DMS114 treated with DMSO at 0.1 percent for 48 hours (cell line): Measurements from ENCODE around the gene PDGFA.

Experiments
- DNase-seq: peaks from one replicate; lab custom pipeline; 2025; ENCODE audit not compliant: unreplicated experiment; lab: John Stamatoyannopoulos, UW

Gene PDGFA

DNA sequence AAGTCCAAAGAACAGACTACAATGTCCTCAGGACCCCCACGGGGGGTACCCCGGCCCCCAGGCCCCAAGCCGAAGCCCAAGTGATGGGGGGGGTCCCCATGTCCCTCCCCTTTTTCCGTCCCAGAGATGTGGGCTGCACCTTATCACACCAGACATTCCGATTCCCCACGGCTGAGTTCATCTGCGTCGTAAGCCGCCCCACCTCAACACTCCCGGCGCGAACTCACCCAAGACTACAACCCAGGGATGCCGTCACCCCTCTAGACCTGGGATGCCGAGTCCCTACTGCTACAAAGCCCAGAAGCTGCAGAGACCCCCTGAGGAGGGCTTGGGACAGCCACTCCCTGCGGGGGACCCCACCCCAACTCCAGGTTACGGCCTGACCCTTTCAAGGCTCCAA, 14.5 kb downstream of the PDGFA start:
- DNase-seq: no peak

DNA sequence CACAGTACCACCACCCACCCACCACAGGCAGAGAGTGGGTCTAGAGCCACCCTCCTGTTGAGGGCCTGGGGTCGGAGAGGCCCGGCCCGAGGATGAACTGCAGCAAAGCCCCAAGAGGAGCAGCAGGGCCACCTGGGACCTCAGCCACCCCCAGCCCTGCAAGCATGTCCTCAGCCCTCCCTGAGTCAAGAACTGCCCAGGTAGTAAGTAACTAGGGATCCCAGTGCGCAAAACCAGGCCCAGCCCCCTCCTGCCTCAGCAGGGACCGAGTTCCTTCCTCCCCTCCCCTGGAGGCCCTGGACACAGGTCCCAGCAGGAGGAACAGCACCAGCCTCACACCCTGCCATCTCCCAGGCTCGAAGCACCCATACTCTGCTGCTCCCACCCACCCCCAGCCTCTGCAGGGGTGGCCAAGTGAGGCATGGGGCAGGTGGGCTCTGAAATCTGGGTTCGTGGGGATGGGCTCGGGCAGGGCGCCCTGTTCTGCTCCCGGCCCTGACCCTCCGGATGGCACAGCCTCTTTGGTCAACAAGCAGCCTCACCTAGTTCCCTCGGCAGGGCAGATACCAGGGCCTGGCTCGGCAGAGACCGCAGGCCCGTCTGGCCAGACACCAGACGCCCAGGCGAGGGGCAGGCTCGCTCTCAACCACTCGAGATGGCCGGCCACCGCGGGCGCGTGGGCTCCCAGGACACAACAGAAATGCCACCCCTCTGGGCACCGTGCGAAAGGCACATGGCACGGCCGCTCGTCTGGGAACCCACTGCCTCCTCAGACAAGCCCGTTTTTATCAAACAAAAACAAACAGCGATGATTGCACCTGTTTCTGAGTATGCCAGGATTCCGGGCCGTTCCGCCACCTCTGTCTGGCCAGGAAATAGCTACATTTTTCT, 15.2 kb downstream of the PDGFA start:
- DNase-seq: no peak

DNA sequence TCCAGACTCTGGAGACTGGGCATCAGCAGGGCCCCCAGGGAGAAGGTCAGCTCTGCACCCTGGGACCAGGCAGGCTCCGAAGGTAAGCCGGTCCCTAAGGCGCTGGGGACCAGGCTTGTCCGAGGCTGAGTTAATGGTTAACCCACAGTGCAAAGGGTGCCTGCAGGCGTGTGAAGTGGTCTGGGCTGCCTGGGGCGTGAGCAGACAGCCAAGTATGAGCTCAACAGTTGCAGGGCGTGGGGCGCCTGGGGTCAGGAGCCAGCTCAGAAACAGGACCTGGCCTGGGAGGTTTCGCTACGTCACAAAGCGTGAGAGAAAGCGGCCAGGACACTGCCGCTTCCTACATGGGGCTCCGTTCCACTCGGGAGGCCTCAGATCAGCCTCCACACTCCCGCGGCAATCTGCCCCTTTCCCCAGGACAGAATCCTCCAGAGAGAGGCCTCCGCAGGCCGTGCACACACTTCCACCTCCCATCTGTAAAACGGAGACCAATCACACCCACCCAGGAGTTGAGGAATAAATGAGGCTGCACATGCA, 16.0 kb downstream of the PDGFA start:
- DNase-seq: no peak

DNA sequence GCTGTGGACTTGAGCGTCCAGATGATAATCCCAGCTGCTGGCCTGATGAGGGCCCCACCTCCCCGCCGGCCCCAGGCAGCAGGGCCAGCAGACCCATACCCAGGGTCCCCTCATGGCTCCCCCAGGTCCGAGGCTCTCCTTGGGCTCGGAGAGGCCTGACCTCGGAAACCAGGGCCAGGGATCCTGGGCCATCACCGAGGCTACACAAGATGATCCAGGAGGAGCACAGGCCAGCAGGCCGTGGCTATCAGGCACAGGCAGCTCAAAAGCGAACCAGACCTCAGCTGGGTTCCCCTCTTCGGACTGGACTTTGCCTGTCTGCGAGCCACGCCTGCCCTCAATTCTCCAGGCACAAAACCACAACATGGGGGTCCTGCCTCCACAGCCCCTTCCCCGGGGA, 17.4 kb downstream of the PDGFA start:
- DNase-seq: no peak

DNA sequence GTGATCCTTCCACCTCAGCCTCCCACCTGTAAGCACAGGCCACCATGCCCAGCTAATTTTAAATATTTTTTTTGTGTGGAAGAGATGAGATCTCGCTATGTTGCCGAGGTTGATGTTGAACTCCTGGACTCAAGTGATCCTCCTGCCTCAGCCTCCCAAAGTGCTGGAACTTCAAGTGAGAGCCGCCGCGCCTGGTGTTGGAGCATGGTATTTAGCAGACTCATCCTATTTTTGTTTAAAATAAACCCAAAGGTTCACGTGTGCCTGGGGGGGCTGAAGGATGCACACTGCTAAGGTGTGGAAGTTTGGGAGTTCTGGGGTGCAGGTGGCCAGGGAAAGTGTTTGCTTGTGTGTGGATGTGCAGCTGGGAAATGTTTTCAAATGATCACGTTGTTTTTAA, 18.1 kb downstream of the PDGFA start:
- DNase-seq: no peak

DNA sequence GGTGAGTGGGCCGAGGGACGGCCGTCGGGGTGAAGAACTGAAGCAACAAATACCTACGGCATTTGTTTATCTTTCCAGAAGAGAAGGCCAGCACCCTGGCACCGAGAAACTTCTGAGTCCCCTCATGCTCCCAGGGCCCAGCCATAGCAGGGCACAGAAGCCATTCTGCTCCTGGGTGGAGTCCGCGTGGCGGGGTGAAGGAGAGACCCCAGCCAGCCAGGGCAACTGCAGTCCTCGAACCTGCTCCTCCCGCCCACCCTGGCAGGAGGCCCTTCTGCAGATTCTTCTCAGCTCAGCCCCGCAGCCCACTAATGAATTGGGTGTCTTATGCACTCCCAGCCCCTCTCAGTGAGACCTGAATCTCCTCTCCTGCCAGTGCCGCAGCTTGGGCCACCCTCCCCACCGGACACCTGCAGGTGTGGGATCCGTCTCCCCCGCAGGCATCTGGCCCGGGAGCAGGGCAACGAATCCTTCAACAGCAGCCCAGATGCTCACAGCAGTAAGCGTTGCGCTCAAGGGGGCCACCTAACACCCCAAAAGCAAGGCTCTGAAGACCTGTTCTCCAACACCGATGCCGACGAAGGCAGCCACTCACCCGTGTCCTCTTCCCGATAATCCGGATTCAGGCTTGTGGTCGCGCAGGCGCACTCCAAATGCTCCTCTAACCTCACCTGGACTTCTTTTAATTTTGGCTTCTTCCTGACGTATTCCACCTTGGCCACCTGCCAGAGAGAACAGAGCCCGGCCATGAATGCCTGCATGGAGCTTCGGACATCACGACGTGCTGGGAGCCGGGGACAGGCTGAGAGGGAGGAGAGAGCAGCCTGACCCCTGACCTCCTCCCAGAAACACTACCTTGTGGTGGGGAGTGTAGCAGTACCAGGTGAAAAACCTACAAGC, 18.9 kb downstream of the PDGFA start:
- DNase-seq: no peak

DNA sequence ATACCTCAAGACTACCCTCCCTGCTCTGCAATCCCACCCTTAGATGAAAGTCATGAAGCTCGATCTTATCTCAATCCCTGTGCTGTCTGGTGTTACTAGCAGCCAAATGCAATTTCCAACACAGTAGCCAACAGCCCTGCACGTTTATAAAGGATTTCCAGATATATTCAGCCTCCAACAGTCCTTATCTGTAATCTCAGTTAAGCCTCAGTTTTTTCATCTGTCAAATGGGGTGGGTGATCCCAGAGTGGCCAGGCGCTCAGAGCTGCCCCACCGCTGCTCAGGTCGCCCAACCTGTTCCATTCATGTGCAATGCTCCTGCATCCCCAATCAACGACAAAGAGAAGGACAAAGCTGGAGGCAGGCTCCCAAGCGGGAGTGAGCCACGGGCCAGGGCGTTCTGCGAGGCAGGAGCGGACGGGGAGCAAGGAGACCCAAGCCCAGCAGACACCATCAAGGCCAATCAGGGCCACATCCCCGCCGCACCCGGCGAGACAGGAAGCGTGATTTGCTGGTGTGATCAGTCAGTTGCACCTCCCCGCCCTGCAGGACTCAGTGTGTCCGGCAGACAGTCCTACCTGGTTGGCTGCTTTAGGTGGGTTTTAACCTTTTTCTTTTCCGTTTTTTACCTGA, 19.7 kb downstream of the PDGFA start:
- DNase-seq: no peak

DNA sequence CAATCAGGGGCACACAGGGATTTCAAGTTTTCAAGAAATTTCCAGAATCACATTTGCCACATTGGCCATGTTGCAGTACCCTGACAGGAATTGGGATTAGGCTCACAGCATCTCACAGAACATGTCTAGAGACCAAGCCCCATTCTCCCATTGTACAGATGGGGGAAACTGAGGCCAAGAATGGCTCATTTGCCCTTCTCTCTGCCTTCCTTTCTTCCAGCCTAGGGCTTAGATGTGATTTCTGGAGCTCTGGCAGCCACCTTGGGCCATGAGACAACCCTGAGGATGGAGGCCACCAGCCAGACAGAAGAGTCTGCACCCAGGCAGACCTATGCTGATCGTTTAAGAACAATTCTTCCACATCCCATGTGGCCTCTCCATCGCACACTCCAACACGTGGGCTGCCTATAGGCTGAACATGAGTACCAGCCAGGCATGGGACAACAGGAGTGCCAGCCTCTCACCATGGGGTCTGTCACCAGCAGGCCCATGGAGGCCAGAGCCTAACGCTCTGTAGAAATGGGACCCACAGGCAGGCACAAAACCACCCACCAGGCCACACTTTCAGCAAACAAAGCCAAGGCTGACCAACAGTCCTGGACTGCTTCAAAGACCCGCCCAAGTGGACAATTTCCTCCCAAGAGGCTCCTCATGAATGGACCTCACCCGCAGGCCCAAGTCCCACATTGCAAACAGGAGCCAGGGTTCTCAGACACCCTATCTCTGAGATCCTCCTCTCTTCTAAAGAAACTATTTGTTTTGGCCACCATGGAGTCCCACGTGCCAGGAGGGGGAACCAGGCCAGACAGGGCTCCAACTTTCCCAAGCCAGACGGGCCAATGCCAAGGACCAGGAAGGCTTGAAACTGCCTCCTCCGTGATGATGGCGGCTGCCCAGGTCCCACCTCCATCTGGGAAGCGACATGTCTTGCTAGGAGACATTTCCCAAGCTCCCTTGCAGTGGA, 20.7 kb downstream of the PDGFA start:
- DNase-seq: no peak

DNA sequence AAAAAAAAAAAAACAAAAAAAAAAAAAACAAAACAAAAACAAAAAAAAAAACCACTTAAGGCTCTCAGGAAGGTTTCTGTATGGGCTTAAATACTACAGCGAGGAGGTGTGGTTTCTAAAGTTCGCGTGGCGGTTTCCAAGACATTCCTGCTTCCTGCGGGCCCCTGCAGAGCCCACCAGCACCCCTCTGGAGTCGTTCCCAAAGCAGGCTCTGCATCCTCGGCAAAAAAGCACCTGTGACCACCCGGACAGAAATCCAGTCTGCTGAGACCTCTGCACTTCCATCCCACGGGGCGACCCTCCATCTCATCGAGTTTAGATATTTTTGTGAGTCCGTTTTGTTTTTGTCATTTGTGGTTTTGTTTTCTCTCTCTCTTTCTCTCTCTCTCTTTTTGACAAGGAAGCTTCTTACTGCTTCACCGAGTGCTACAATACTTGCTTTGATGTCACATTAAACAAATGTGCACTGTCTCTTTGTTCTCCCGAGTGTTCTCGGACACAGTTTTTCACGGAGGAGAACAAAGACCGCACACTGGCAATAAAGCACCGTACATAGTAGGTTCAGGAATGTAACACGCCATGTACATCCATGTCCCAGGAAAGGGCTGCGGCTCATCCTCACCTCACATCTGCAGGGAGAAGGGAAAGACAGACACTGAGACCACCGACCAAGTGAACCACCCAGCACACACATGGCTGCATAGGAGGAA, 21.5 kb downstream of the PDGFA start:
- no peak for DNase-seq

DNA sequence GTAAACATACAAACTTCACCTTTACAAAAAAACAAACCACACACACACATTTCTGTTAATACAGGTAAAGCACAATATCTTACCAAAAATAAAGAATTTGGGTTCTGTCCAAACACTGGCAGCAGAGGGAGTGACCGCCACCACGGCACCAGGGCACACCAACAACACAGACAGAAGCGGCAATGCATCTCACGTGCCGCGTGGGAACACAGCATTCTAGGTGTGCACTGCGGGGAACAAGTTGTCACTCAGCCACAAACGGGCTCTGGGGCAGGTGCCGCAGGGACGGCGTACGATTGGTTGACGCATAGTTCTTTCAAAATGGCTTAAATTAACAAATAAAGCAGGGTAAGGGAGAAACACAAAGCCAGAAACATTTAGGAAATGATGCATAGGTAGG, 22.3 kb downstream of the PDGFA start:
- DNase-seq: no peak

DNA sequence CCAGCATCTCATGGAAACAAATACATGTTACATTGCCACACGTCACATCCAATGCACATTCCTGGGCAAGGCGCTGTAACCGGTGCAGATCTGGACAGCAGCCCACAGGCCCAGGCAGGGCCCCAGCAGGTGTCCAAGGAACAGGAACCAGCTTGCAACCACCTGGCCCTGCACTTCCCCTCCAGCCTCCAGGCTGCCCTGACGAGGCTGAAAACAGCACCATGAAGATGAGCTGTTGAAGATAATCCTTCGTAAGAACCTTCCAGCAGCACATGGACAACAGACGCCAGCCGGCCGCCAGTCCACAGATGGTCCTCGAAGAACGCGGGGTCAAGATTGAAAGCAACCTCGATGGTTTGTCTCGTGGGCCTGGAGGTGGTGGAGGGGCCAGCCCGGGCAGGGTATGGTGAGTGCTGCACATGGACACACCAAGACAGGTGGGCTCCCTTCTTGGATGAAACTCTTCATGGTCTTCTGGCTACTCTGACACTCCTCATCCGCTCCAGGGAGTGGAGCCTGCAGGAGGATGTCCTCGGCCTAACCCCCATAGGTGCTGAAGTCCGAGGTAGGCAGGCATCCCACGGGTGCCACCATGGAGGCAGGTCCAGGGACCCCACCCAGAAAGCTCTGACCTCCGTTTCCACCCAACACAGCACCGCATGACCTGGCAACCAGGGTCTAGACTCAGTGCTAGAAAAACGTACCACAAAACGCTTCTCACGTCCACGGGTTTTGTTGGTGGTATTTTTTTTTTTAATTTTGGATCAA, 22.9 kb downstream of the PDGFA start:
- DNase-seq: no peak

DNA sequence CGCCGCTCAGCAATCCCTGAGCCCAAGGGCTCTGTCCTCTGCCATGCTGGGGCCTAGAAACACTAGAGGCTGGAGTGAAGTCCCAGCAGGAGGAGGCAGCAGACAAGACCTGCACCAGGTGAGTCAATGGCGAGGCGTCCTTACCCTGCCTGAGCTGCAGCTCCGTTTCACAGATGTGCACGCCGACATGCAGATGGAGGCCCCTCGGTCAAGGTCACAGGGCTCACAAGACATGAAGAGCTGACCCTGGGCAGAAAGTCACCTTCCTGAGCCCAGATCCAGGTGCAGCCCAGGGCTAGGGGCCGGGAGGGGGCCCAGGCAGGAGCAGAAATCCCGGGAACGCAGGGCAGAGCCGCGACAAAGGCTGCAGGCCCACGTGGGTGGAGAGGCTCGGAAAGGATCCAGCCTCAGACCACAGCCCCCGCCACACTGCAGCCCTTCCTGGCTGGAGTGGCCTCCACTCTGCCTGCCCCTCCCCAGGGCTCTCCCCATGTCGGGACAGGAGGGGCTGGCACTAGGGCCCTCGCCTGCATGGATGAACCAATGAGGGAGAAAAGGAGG, 23.8 kb downstream of the PDGFA start:
- DNase-seq: no peak

DNA sequence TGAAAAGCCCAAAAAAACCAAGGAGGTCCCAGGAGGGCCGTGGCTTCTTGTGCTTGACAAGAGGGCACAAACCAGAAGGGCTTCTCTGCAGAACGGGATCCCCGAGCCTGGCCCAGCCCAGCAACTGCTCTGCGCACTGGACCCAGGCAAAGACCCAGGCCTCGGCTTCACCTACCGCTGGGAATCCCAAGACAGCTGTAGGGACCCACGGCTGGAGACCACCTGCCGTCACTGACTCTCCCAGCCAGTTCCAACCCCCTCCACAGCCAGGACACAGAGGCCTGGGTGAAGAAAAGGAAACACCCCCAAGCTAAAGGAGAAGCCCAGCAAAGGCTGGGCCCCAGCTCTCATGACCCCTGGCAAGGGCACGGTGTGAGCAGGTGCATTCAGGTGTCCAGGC, 24.3 kb downstream of the PDGFA start:
- no peak for DNase-seq

DNA sequence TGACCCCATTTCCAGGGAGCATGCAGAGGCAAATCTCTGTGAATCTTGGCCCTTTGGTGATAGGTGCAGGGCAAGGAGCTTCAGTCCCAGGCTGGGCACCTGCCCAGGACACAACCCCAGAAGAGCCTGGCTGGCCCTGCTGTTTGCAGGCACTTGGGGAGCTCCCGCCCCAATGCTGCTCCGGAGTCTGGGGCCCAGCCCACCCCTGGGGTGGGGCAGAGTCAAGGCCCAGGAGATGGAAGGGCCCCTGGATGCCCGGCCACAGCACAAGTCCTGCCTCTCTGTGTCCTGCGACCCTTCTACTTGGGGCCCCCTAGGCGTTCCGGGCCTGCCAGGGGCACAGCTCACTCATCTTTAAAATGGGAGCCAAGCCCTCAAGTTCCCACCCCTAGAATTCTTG, 24.7 kb downstream of the PDGFA start:
- DNase-seq: no peak

DNA sequence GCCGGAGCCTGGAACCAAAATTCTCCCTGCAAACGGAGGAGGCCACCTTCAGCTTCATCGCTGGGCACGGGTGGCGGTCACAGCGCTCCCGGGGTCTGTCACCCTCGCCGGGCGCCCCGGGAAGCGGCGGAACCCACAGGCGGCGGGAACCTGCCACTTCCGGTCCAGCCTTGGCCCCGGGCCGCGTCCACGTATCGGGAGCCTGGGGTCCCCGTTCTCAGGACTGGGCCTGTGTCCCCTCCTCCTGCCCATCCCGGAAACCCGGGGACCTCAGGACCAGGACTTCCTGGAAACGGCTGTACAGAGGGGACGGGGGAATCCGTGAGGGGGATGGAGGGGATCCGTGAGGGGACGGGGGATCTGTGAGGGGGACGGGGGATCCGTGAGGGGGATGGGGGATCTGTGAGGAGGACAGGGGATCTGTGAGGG, 25.4 kb downstream of the PDGFA start:
- DNase-seq: no peak

DNA sequence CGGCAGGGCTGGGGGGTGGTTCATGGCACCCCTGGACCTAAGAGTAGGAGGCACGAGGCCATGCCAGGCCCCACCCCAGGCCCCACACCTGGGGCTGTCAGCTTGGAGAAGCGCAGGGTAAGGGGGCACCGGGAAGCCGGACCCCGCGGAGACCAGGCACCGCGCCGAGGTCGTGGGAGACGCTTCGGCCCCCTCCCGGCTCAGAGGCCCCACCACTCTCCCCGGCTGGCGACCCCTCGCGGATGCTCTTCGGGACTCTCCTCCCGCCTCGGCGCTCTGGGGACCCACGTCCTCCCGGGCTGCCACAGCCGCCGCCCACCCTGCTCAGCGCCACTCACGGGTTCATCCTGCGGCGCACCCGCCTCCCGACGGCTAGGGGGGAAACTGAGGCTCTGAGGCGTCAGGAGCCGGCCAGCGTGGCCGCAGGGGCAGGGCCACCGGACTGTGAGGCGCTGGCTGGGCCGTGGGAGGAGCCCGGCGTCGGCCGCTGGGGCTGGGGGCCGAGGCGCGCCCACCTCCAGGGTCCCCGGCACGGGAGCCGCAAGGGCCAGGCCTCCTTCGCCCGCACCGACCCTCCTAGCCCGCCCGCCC, 25.9 kb downstream of the PDGFA start:
- DNase-seq: no peak

DNA sequence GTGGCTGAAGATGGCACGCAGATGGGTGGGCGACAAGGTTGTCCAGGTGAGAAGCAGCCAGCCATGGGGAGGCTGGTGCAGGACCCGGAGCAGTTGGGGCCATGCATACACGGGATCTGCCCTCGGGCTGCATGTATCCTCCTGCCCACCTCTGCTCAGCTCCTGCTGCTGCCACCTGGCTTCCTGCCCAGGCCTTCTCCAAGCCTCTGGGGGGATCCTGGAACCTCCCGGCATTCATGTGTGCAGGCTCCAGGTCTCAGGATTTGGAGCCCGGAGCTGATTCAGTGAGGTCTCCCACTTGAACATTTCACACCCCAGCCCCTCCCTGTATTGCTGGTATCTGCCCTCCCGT, 27.0 kb downstream of the PDGFA start:
- no peak for DNase-seq
